Measurements from ENCODE around the gene PROX2.

PROX2 gene

DNA sequence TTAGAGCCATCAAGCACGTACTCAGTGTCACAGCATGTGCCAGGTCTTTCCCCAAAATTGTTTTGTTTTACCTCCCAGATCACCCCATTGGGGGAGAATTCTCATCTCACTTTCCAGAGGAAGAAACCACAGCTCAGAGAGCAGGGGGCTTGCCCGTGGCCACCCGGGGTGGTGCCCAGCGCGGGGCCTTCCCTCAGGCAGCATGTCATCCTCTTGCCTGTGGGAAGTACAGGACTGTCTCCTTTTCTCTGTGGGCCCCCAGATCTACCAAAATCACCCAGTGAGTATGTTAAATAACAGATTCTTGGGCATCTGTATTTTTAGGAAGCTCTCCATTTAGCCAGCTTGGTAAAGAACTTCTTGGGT, 41.2 kb upstream of the PROX2 start:
- H3K27ac ChIP-seq (replicated peaks): no peak overlapping the region
- TF ChIP-seq POLR2AphosphoS5 (IDR thresholded peaks at IDR 0.05; ENCODE audit: low read depth): no peak
- TF ChIP-seq, protein P1, sequence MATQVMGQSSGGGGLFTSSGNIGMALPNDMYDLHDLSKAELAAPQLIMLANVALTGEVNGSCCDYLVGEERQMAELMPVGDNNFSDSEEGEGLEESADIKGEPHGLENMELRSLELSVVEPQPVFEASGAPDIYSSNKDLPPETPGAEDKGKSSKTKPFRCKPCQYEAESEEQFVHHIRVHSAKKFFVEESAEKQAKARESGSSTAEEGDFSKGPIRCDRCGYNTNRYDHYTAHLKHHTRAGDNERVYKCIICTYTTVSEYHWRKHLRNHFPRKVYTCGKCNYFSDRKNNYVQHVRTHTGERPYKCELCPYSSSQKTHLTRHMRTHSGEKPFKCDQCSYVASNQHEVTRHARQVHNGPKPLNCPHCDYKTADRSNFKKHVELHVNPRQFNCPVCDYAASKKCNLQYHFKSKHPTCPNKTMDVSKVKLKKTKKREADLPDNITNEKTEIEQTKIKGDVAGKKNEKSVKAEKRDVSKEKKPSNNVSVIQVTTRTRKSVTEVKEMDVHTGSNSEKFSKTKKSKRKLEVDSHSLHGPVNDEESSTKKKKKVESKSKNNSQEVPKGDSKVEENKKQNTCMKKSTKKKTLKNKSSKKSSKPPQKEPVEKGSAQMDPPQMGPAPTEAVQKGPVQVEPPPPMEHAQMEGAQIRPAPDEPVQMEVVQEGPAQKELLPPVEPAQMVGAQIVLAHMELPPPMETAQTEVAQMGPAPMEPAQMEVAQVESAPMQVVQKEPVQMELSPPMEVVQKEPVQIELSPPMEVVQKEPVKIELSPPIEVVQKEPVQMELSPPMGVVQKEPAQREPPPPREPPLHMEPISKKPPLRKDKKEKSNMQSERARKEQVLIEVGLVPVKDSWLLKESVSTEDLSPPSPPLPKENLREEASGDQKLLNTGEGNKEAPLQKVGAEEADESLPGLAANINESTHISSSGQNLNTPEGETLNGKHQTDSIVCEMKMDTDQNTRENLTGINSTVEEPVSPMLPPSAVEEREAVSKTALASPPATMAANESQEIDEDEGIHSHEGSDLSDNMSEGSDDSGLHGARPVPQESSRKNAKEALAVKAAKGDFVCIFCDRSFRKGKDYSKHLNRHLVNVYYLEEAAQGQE (IDR thresholded peaks at IDR 0.05; ENCODE audit: insufficient replicate concordance, low read depth): no peak
- TF ChIP-seq, protein P2, sequence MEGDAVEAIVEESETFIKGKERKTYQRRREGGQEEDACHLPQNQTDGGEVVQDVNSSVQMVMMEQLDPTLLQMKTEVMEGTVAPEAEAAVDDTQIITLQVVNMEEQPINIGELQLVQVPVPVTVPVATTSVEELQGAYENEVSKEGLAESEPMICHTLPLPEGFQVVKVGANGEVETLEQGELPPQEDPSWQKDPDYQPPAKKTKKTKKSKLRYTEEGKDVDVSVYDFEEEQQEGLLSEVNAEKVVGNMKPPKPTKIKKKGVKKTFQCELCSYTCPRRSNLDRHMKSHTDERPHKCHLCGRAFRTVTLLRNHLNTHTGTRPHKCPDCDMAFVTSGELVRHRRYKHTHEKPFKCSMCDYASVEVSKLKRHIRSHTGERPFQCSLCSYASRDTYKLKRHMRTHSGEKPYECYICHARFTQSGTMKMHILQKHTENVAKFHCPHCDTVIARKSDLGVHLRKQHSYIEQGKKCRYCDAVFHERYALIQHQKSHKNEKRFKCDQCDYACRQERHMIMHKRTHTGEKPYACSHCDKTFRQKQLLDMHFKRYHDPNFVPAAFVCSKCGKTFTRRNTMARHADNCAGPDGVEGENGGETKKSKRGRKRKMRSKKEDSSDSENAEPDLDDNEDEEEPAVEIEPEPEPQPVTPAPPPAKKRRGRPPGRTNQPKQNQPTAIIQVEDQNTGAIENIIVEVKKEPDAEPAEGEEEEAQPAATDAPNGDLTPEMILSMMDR (IDR thresholded peaks at IDR 0.05; ENCODE audit: insufficient read depth, low read length): no peak

DNA sequence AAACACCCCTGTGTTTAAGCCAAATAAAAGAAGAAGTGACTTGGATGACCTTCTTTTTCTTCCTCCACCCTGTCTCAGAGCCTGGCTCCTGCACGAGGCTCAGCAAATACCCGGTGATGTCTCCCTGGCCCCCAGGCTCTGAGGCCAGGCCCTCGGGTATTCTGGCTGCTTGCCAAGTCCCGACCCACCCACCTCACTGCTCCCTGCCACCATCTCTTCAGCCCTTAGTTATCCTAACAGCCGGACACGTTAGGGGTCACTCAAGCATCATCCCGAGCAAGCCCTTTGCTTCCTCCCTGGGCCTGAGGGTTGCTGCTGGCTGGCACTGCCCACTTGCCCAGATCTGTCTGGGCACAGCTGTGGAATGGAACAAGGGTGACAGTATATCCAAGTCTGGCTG, 39.9 kb upstream of the PROX2 start:
- no peak for DNase-seq (ENCODE audit: low read depth in 1 of 2, low spot score in 1 of 2)
- H3K27ac ChIP-seq (replicated peaks): no peak overlapping the region
- TF ChIP-seq, protein P1 (IDR thresholded peaks at IDR 0.05; ENCODE audit: insufficient replicate concordance, low read depth): no peak
- no peak for TF ChIP-seq POLR2AphosphoS5 (IDR thresholded peaks at IDR 0.05; ENCODE audit: low read depth)
- no peak for TF ChIP-seq GABPA (IDR thresholded peaks at IDR 0.05; ENCODE audit: low read depth)
- no peak for TF ChIP-seq SPI1 (IDR thresholded peaks at IDR 0.05; ENCODE audit: borderline replicate concordance, low read depth)
- no peak overlapping the region for H3K4me3 ChIP-seq (replicated peaks; ENCODE audit: insufficient read depth, low read length)
- H3K27me3 ChIP-seq (ENCODE audit: insufficient read depth, poor library complexity, severe bottlenecking): no peaks in the 10 kb centered on the region

More for the DNA sequence above, 41.2 kb upstream of the PROX2 start:
- H3K27me3 ChIP-seq (ENCODE audit: insufficient read depth, poor library complexity, severe bottlenecking): no peaks in the 10 kb centered on the region
- no peak for DNase-seq (ENCODE audit: low read depth in 1 of 2, low spot score in 1 of 2)
- H3K4me3 ChIP-seq (replicated peaks; ENCODE audit: insufficient read depth, low read length): no peak overlapping the region

DNA sequence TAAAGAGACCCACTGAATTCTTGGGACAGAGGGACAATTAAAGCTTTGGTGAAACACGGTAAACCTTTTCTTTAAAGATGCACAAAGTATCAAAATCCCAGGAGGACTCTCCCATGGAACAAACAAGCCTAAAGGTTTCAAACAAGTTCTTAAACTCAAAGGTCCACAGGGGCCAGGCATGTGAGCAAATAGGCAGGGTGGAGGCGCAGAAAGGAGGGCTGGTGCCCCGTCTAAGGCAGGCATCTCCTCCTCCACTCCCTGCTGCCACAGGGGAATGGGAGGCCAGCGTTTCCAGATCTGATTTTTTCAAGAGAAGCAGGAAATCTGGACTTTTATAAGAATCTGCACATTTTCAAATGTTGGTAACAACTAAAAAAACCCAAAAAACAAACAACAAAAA, 39.5 kb upstream of the PROX2 start:
- no peak for TF ChIP-seq GABPA (IDR thresholded peaks at IDR 0.05; ENCODE audit: low read depth)
- TF ChIP-seq SPI1 (IDR thresholded peaks at IDR 0.05; ENCODE audit: borderline replicate concordance, low read depth): no peak
- TF ChIP-seq, protein P1 (IDR thresholded peaks at IDR 0.05; ENCODE audit: insufficient replicate concordance, low read depth): no peak
- no peak for TF ChIP-seq POLR2AphosphoS5 (IDR thresholded peaks at IDR 0.05; ENCODE audit: low read depth)
- TF ChIP-seq, protein P2 (IDR thresholded peaks at IDR 0.05; ENCODE audit: insufficient read depth, low read length): no peak
- H3K4me3 ChIP-seq (replicated peaks; ENCODE audit: insufficient read depth, low read length): no peak overlapping the region
- no peaks in the 10 kb centered on the region for H3K27me3 ChIP-seq (ENCODE audit: insufficient read depth, poor library complexity, severe bottlenecking)
- DNase-seq (ENCODE audit: low read depth in 1 of 2, low spot score in 1 of 2): no peak
- no peak overlapping the region for H3K27ac ChIP-seq (replicated peaks)

Data from HL-60 (cell line).